GM12878 (cell line): Measurements from ENCODE around the gene CYP1B1. TPM values are rescaled to one million over a fixed set of nuclear protein-coding genes. Genes with fewer than 3 reads are reported as not detected.

Source experiments
- ATF2 ChIP-seq: IDR thresholded peaks from 2 replicates; pipeline ENCODE4 v1.6.1; 2012; ENCODE audit warnings: low read length, inconsistent platforms
- ATF3 ChIP-seq: IDR thresholded peaks from 2 replicates; pipeline ENCODE4 v1.6.1; 2011; ENCODE audit warnings: low read depth, mild to moderate bottlenecking, low read length, moderate library complexity, borderline replicate concordance; ENCODE audit errors: extremely low read depth
- BMI1 ChIP-seq: fragments of 450-650 bp; IDR thresholded peaks from 2 replicates; pipeline ENCODE4 v1.6.1; 2016; ENCODE audit warnings: mild to moderate bottlenecking, moderate library complexity, borderline replicate concordance
- CBFB ChIP-seq: IDR thresholded peaks from 2 replicates; pipeline ENCODE4 v1.6.1; 2016; ENCODE audit warnings: antibody characterized with exemption, low read depth
- CBX5 ChIP-seq: sonication (generic); IDR thresholded peaks from 2 replicates; pipeline ENCODE4 v1.6.1; 2016; ENCODE audit warnings: low read depth, moderate library complexity, mild to moderate bottlenecking, inconsistent platforms
- CHD2 ChIP-seq: IDR thresholded peaks from 2 replicates; pipeline ENCODE4 v1.6.1; 2011; ENCODE audit warnings: low read depth, low read length, improper control_type of control experiment, borderline replicate concordance
- DPF2 ChIP-seq: fragments of 450-650 bp; IDR thresholded peaks from 2 replicates; pipeline ENCODE4 v1.6.1; 2017; ENCODE audit warnings: mild to moderate bottlenecking
- HCFC1 ChIP-seq: fragments of 150-350 bp; IDR thresholded peaks from 2 replicates; pipeline ENCODE4 v1.6.1; 2014; ENCODE audit warnings: low read length
- HDAC2 ChIP-seq: fragments of 200-600 bp; sonication (generic); IDR thresholded peaks from 2 replicates; pipeline ENCODE4 v1.6.1; 2017
- HDGF ChIP-seq: fragments of 450-650 bp; IDR thresholded peaks from 2 replicates; pipeline ENCODE4 v1.6.1; 2016; ENCODE audit warnings: antibody characterized with exemption
- KLF5 ChIP-seq: fragments of 450-650 bp; IDR thresholded peaks from 2 replicates; pipeline ENCODE4 v1.6.1; 2014; ENCODE audit warnings: mild to moderate bottlenecking; ENCODE audit not compliant: partially characterized antibody
- MEF2A ChIP-seq: IDR thresholded peaks from 2 replicates; pipeline ENCODE4 v1.6.1; 2011; ENCODE audit warnings: low read depth, mild to moderate bottlenecking, low read length, moderate library complexity; ENCODE audit not compliant: insufficient read depth
- MTA2 ChIP-seq: fragments of 450-650 bp; IDR thresholded peaks from 2 replicates; pipeline ENCODE4 v1.6.1; 2016; ENCODE audit warnings: low read depth, mild to moderate bottlenecking, moderate library complexity
- MYC ChIP-seq: IDR thresholded peaks from 2 replicates; pipeline ENCODE4 v1.6.1; 2011; ENCODE audit warnings: mild to moderate bottlenecking, low read length, moderate library complexity, inconsistent platforms; ENCODE audit not compliant: insufficient read depth, insufficient replicate concordance, insufficient read length, severe bottlenecking
- NFXL1 ChIP-seq: fragments of 450-650 bp; IDR thresholded peaks from 2 replicates; pipeline ENCODE4 v1.6.1; 2017; ENCODE audit warnings: antibody characterized with exemption, mild to moderate bottlenecking, borderline replicate concordance
- NR2F1 ChIP-seq: fragments of 450-650 bp; conservative IDR thresholded peaks from 2 replicates; pipeline ENCODE4 v1.6.1; 2017; ENCODE audit warnings: mild to moderate bottlenecking
- POLR2AphosphoS5 ChIP-seq: IDR thresholded peaks from 2 replicates; pipeline ENCODE4 v1.6.1; 2011; ENCODE audit warnings: mild to moderate bottlenecking, low read length, inconsistent platforms
- RBBP5 ChIP-seq: fragments of 200-600 bp; sonication (generic); conservative IDR thresholded peaks from 2 replicates; pipeline ENCODE4 v1.6.1; 2016
- RELB ChIP-seq: fragments of 450-650 bp; IDR thresholded peaks from 2 replicates; pipeline ENCODE4 v1.6.1; 2017; ENCODE audit warnings: low read depth, mild to moderate bottlenecking, moderate library complexity
- SMAD5 ChIP-seq: IDR thresholded peaks from 2 replicates; pipeline ENCODE4 v1.6.1; 2016; ENCODE audit warnings: antibody characterized with exemption, low read depth
- SMARCA5 ChIP-seq: fragments of 450-650 bp; IDR thresholded peaks from 2 replicates; pipeline ENCODE4 v1.6.1; 2017; ENCODE audit warnings: mild to moderate bottlenecking
- SP1 ChIP-seq: IDR thresholded peaks from one replicate; pipeline ENCODE4 v1.6.1; 2011; ENCODE audit warnings: low read depth, low read length
- STAT1 ChIP-seq: fragments of 450-650 bp; conservative IDR thresholded peaks from 2 replicates; pipeline ENCODE4 v1.6.1; 2014; ENCODE audit warnings: antibody characterized with exemption, mild to moderate bottlenecking
- STAT3 ChIP-seq: IDR thresholded peaks from 2 replicates; pipeline ENCODE4 v1.6.1; 2011; ENCODE audit warnings: low read depth, low read length, improper control_type of control experiment
- SUPT20H ChIP-seq: IDR thresholded peaks from 2 replicates; pipeline ENCODE4 v1.6.1; 2011; ENCODE audit warnings: low read depth, mild to moderate bottlenecking, low read length, moderate library complexity, borderline replicate concordance; ENCODE audit not compliant: control insufficient read depth
- TCF7 ChIP-seq: IDR thresholded peaks from 2 replicates; pipeline ENCODE4 v1.6.1; 2014; ENCODE audit warnings: antibody characterized with exemption, borderline replicate concordance
- ZBTB33 ChIP-seq: fragments of 450-650 bp; IDR thresholded peaks from 2 replicates; pipeline ENCODE4 v1.6.1; 2017; ENCODE audit warnings: mild to moderate bottlenecking
- ZNF24 ChIP-seq: fragments of 450-650 bp; IDR thresholded peaks from 2 replicates; pipeline ENCODE4 v1.6.1; 2017; ENCODE audit warnings: antibody characterized with exemption, mild to moderate bottlenecking
- polyA plus RNA-seq, 11 experiments: library from polyadenylated mRNA; depleted of rRNA in 4 of 11; unstranded in 6 of 11; stranded (reverse) in 5 of 11; fragments of >200 nt; fragmentation: Nextera tagmentation in 4 of 11; fragmentation: Illumina TruSeq in 1 of 11; extraction: Ambion mirVana in 4 of 11; extraction: Trizol in 1 of 11; gene quantifications; 1 replicate in 1 of 11; 2 replicates in 10 of 11; pipeline versions ENCODE4 v1.2.1 to v1.2.3, GENCODE V29; 2011 to 2016; ENCODE audit warnings: inconsistent platforms in 2 of 11, missing spikeins in 2 of 11, low read depth in 1 of 11
- total RNA-seq, 4 experiments: library from RNA; depleted of rRNA in 3 of 4; stranded (reverse); fragments of >200 nt in 3 of 4; fragmentation: Illumina TruSeq in 1 of 4; extraction: Trizol in 1 of 4; gene quantifications; 2 replicates each; pipeline versions ENCODE4 v1.2.1 to v1.2.3, GENCODE V29; 2013 to 2021

Gene CYP1B1
- total and polyA plus RNA-seq, 10 of the 15 experiments (the other 5 are each of a cell fraction or from before 2014, with no cell fraction given), result 0.35 to 29.7 (median 3.4) TPM

GRCh38 chr2:38076710-38077430 lies 919 bp upstream of the CYP1B1 start (continued):
- TF ChIP-seq RELB (no peak), ATF2 (no peak), RBBP5 (no peak), HDAC2 (no peak), POLR2AphosphoS5 (no peak), CBX5 (peak; percentile 73), ATF3 (no peak), STAT3 (no peak), CBFB (peak; percentile 51), NFXL1 (no peak), KLF5 (peak; percentile 59), BMI1 (no peak), CHD2 (peak; percentile 67; the same call in 1 of the 2 replicates), ZNF24 (no peak), MYC (no peak), STAT1 (no peak), SMAD5 (no peak; the same call in 1 of the 2 replicates), MEF2A (peak; percentile 58; the same call in 1 of the 2 replicates), SP1 (peak; percentile 92), NR2F1 (no peak; the same call in 1 of the 2 replicates), HDGF (no peak), TCF7 (no peak), DPF2 (peak; percentile 95), SMARCA5 (no peak), MTA2 (no peak), SUPT20H (no peak), ZBTB33 (no peak), HCFC1 (no peak)
